Cerebellar cortex (tissue), 1 donor: ENCODE data around the gene TMED6.
"Not testable (repeated sequence)": the region's sequence is repeated elsewhere in the genome, so short reads cannot be mapped to it uniquely, and the experiment has no call there.

Source experiments
- DNase-seq: peaks from one replicate; pipeline ENCODE4 v3.0.0-alpha.2; 2015; ENCODE audit warnings: low spot score

The TMED6 gene

GRCh38 chr16:69360070-69360469 lies 8.5 kb upstream of the TMED6 start:
- DNase-seq = not testable (repeated sequence)

GRCh38 chr16:69350536-69351133 lies 951 bp downstream of the TMED6 start:
- DNase-seq = no peak

GRCh38 chr16:69349536-69349935 lies 2.0 kb downstream of the TMED6 start:
- DNase-seq = no peak

- DNase-seq = no peak
These were observed 3.4 kb downstream of the TMED6 start for GRCh38 chr16:69348222-69348621.

- no peak for DNase-seq
These were observed 4.9 kb downstream of the TMED6 start for GRCh38 chr16:69346683-69347082.

- DNase-seq = no peak
These were observed 5.7 kb downstream of the TMED6 start for GRCh38 chr16:69345923-69346322.

- DNase-seq = no peak
These were observed 7.4 kb downstream of the TMED6 start for GRCh38 chr16:69344171-69344570.

GRCh38 chr16:69340095-69340644 lies 11.4 kb downstream of the TMED6 start:
- no peak for DNase-seq

GRCh38 chr16:69339289-69340094 lies 12.1 kb downstream of the TMED6 start, which contains the start of the genes COG8 and NIP7:
COG8 (minus strand) TSS chr16:69339564; CDS start chr16:69339552, 12 bp downstream.
NIP7 (plus strand) TSS chr16:69339772; CDS start chr16:69339830, 58 bp downstream.
- peak; percentile 99 for DNase-seq

GRCh38 chr16:69338557-69339288 lies 12.9 kb downstream of the TMED6 start:
- DNase-seq = no peak

- DNase-seq = no peak
These were observed 16.9 kb downstream of the TMED6 start for GRCh38 chr16:69334696-69335095.

GRCh38 chr16:69330286-69331109 lies 21.1 kb downstream of the TMED6 start, which contains the start of gene PDF:
PDF (minus strand) TSS chr16:69330588; CDS start chr16:69330570, 18 bp downstream.
- DNase-seq = peak; percentile 93

- DNase-seq = no peak
These were observed 22.0 kb downstream of the TMED6 start for GRCh38 chr16:69329369-69330285.

GRCh38 chr16:69328854-69329316 lies 22.7 kb downstream of the TMED6 start:
- no peak for DNase-seq

GRCh38 chr16:69327585-69328310 lies 23.8 kb downstream of the TMED6 start:
- no peak for DNase-seq

GRCh38 chr16:69326172-69326873 lies 25.3 kb downstream of the TMED6 start:
- DNase-seq = no peak

- no peak for DNase-seq
These were observed 25.8 kb downstream of the TMED6 start for GRCh38 chr16:69325784-69326171.

- DNase-seq = no peak
These were observed 26.9 kb downstream of the TMED6 start for GRCh38 chr16:69324585-69325253.
